GM21619 (cell line): ENCODE data around the gene SDF4.
"Not testable (repeated sequence)": the region's sequence is repeated elsewhere in the genome, so short reads cannot be mapped to it uniquely, and the experiment has no call there.

ENCODE experiments used
- ATAC-seq: cut with Tn5 transposase; IDR thresholded peaks from one replicate; pipeline ENCODE4 v1.9.1; 2021; ENCODE audit not compliant: unreplicated experiment

SDF4 gene

DNA sequence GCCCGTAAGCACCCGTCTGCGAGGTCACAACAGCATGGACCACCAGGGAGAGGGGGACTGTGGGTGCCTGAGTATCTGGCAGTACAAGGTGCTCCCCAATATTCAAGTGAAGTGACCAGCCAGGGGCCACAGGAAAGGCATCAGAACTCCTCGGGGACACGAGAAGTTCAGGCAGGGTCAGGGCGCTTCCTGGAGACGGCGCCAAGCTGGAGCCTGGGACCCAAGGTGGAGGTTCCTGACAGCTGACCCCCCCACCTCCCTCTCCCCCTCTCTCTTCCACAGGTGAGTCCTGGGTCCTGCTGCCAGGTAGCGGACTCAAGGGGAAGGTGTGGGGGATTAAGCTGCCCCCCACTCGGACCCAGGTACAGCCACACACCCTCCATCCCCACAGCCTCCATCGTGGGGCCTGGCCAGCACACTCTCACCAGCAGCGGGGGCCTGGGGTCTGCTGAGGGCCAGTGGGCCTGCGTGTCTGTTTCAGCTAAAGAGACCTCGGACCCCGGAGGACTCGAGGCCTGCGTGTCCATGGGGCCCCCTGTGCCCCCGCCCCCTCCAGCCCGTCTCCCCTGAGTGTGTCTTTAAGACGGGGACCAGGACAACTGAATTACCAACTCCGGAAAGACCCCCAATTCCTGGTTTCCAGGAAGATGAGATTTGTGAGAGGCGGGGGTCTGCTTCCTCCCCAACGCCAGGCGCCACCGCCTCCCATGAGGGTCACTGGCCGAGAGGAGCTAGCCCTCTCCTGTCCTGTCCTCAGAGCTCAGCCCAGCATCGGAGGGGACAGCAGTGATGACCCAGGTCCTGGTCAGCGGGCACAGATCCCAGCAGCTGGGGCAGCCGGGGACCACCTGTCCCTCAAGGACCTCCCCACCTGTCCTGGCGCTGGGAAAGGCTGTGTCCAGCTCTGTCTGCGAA lies 31.6 kb downstream of the SDF4 start:
- no peak for ATAC-seq

DNA sequence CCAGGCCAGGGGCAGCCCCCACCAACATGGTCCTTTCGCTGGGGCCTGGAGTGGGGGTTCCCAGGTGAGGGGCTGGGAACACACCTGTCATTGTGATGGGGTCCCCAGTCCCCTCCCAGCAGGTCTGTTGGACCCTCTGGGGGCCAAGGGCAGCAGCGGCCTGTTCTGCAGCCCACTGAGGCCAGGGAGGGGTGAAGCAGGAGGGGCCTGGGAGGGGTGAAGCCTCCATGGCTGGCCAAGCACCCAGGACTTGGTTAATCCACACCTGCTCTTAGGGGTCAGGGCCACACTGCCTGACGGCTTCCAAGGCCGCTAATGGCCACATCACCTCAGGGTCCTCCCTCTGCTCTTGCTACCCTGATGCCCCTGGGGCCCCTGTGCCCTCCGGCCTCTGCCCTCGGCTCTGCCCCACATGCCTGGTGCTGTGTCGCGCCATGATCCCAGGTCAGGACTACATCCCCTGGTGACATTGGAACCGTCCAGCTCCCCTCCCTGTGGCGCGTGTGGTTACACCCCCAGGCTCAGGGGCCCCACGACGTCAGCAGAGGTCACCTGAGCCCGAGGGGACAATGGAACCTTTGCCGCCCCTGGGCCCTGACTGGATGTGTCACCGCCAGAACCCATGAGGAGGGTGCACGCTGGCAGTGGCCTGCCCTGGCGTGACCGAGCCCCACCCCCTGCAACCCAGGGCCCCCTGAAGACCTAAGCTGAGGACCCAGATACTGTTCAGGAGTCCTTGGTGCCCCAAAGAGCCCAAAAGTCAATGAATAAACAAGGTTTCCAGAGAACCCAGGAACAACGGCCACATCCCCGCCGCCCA lies 32.5 kb downstream of the SDF4 start:
- no peak for ATAC-seq

GRCh38 chr1:1198423-1199140 lies 33.2 kb downstream of the SDF4 start:
- ATAC-seq, result no peak

GRCh38 chr1:1197551-1198422 lies 34.0 kb downstream of the SDF4 start:
- ATAC-seq, result no peak

GRCh38 chr1:1197188-1197500 lies 34.7 kb downstream of the SDF4 start:
- no peak for ATAC-seq

DNA sequence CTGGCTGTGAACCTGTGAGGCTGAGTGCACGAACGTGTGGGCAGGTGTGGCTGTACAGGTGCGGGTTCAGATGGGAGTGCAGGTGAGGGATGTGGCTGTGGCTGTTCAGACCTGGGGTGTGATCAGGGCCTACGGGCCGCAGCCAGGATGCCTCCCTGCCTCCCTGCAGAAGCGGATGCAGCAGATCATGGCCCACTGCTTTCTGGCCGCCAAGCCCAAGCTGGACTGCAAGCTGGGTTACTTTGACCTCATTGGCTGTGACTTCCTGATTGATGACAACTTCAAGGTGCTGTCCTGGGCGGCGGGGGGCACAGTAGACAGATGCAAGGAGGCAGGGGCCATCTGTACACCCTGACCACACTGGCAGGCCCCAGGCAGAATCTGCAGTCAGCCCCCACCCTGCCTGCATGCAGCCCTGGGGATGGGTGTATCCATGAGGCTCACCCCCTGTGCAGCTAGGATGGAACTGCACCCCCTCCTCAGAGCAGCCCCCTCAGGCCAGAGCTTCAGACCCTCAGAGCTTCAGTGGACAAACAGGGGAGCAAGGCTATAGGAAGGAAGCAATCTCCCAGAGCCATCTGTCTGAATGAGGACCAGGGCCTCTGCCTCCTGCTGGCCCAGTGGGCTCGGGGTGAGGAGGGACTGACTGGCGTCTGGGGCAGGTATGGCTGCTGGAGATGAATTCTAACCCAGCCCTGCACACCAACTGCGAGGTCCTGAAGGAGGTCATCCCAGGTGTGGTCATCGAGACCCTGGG lies 35.2 kb downstream of the SDF4 start:
- no peak for ATAC-seq

DNA sequence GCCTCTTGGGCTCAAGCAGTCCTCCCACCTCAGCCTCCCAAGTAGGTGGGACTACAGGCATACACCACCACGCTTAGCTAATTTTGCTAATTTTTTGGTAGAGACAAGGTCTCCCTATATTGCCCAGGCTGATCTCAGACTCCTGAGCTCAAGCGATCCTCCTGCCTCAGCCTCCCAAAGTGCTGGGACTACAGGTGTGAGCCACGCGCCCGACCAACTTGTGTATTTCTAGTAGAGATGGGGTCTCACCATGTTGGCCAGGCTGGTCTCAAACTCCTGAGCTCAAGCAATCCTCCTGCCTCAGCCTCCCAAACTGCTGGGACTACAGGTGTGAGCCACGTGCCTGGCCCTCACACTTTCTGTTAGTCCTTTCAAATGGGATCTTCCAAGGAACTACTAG lies 36.1 kb downstream of the SDF4 start:
- not testable (repeated sequence) for ATAC-seq

DNA sequence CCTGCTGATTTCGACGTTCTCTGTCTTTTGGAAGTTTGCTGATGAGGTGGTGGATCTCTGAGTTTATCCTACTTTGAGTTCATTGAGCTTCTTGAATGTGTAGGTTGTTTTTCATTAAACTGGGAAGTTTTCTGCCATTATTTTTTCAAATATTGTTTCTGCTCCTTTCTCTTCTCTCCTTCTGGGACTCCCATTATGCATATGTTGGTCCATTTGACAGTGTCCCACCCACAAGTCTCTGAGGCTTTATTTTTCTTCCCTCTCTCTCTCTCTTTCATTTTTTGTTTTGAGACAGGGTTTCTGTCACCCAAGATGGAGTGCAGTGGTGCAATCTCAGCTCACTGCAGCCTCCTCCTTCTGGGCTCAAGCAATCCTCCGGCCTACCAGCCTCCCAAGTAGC lies 37.1 kb downstream of the SDF4 start:
- no peak for ATAC-seq

- no peak for ATAC-seq
Observed at GRCh38 chr1:1191734-1192133, 40.1 kb downstream of the SDF4 start.

- ATAC-seq, result no peak
Observed at GRCh38 chr1:1189111-1189510, 42.7 kb downstream of the SDF4 start.

DNA sequence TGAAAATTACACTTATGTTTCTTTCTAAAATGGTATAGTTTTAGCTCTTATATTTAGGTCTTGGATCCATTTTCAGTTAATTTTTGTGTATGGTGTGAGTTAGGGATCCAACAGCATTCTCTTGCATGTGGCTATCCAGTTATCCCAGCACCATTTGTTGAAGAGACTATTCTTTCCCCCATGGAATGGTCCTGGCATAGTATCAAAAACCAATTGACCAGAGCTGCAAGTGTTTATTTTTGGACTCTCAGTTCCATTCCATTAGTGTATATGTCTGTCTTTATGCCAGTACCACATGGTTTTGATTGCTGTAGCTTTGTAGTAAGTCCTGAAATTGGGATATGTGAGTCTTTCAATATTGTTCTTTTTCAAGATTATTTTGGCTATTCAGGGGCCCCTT lies 43.9 kb downstream of the SDF4 start:
- ATAC-seq, result no peak

DNA sequence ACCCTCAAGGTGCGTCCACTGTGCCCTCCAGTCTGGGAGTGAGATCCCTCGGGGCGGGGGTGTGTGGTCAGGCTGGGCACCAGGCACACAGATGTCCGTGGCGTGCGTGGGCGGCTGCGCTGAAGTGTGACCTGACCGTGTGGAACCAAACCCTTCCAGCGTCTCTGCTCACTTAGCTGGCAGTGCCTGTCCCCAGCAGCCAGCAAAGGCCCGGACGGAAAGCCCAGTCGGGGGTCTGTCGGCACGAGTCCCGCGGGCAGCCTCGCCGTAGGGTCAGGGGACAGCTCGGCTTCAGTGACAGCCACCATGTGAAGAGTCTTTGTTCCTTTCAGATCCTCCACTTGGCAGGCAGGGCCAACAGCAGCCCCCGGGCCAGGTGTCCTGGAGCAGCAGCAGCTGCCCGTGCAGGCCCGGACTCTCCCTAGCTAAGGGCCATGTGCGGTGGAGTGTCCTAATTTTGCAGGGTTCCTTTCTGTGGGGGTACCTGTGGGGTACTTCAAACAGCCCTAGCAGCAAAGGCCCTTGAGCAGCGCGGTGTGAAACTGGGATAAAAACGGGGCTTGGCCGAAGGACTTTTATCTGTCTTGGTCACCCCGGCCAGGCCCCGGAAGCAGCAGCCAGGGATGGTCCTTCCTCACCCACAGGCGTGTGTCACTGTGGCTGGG lies 46.6 kb downstream of the SDF4 start:
- ATAC-seq, result no peak

GRCh38 chr1:1183833-1184775 lies 47.7 kb downstream of the SDF4 start:
- ATAC-seq, result no peak

DNA sequence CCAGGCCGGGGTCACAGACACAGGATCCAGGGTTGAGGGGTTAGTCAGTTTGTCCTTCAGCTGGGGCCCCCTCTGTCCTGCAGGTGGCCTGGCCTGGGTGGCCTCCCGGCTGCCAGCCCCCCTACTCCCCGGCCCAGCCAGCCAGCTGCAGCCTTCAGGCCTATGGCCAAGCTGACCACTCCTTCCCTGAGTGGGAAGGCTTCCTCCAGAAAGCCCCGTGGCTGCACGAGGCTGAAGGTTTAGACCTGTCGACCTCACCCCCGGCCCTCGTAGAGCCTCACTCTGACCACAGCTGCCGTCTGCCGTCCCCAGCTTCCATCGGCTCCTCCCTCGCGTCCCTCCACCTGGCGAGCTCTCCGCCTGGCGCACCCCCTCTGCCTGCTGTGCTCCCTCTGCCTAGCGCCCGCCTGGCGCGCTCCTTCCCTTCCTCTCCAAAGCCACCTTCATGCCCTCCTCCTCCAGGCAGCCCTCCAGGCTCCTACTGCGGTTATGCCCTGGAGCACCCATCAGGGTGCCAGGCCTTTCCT lies 48.5 kb downstream of the SDF4 start:
- ATAC-seq, result no peak

DNA sequence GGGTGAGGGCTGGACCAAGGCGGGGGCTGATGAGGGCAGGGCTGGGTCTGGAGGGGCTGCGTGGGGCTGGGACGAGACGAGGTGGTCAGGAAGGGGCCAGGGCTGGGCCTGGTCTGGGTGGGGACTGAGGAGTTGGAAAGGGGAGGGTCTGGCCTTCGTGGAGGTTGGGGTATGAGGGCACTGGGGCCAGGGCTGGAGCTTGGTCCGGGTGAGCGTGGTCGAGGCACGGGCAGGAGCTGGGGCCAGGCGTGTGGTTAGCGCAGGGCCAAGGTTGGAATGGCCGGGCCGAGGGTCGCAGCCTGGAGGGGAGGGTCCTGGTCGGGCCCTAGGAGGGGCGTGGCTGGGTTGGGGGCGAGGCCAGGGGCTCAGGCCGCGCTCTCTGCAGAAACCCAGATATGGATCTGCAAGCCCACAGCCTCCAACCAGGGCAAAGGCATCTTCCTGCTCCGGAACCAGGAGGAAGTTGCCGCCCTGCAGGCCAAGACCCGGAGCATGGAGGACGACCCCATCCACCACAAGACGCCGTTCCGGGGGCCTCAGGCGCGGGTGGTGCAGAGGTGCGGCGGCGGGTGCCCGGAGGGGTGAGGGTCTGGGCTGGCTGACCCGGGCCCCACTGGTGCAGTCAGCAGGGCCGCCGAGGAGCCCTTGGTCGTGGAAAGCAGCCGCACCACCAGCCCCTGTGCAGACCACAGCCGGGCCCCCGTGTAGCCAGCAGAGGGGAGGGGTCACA lies 49.1 kb downstream of the SDF4 start:
- no peak for ATAC-seq

DNA sequence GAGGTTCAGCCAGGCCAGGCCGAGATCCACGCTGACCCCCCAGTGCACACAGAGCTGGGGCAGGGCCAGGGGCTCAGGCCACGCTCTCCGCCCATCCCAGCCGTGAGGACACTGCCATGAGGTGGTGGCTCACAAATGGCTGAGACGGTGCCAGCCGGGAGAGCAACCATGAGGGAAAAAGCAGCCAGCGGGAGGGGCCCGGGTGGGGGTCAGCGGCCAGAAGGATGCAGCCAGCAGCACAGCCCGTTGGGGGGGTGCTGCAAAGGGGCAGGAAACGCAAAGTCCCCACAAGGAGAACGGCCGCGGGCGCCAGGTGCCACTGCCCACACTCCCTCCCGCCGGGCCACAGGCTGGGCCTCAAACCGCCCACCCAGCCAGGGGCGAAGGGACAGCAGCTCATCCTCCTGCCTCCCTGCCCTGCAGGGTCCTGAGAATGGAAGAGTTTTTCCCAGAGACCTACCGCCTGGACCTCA lies 49.8 kb downstream of the SDF4 start:
- no peak for ATAC-seq
